Neutrophil (primary cell): ENCODE measurements around the gene DAPK3.

Experiments
- H3K27ac ChIP-seq: fragments of 200-600 bp; sonication (generic); 2 replicates; pipeline ENCODE4 v1.5.1; 2016; ENCODE audit warnings: mild to moderate bottlenecking, moderate library complexity
- H3K27me3 ChIP-seq: fragments of 200-600 bp; sonication (generic); 2 replicates; pipeline ENCODE4 v1.6.0; 2016; ENCODE audit warnings: mild to moderate bottlenecking
- H3K36me3 ChIP-seq: fragments of 200-600 bp; sonication (generic); 2 replicates; pipeline ENCODE4 v1.5.1; 2017
- H3K4me1 ChIP-seq, 2 experiments: fragments of 200-600 bp in 1 of 2; sonication (generic) in 1 of 2; 1 replicate in 1 of 2; 2 replicates in 1 of 2; pipeline versions ENCODE4 v1.5.1 to v1.6.1; 2013 to 2016; ENCODE audit warnings: low read depth in 1 of 2, low read length in 1 of 2, mild to moderate bottlenecking in 1 of 2, moderate library complexity in 1 of 2; ENCODE audit not compliant: control insufficient read depth in 1 of 2, insufficient read depth in 1 of 2
- H3K4me3 ChIP-seq, 2 experiments: fragments of 200-600 bp in 1 of 2; sonication (generic) in 1 of 2; 1 replicate in 1 of 2; 2 replicates in 1 of 2; pipeline ENCODE4 v1.5.1; 2013 to 2016; ENCODE audit warnings: low read depth in 1 of 2, low read length in 1 of 2, mild to moderate bottlenecking in 1 of 2, moderate library complexity in 1 of 2
- H3K9me3 ChIP-seq: fragments of 200-600 bp; sonication (generic); 2 replicates; pipeline ENCODE4 v1.5.1; 2016
- TF ChIP-seq, protein P1 (sequence below): fragments of 200-600 bp; sonication (generic); IDR thresholded peaks from 2 replicates; pipeline ENCODE4 v1.5.1; 2016; ENCODE audit warnings: antibody characterized with exemption

The DAPK3 gene

DNA sequence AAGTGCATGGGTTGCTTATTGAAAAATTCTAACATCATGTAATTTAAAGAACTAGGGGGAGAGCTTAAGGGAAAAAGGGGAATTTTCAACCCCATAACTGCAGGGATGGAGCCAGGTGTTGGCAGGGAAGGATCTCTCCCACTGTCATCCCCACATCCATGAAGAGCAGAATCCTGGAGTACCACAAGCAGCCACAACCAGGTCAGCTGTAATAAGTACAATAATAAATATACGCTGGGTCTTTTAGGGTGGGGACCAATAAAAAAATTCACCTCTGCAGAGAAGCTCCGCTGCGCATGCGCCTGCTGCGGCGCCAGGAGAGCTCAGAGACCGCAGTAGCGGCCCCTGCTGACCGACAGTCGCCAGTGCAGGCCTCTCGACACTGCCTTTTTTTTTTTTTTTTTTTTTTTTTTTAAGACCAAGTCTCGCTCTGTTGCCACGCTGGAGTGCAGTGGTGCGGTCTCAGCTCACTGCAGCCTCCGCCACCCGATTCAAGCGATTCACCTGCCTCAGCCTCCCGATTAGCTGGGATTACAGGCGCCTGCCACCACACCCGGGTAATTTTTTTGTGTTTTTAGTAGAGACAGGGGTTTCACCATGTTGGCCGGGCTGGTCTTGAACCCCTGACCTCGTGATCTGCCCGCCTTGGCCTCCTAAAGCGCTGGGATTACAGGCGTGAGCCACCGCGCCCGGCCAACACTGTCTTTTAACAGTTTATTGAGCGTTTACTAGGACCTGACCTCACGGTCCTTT, 16.9 kb upstream of the DAPK3 start:
- Histone ChIP-seq H3K36me3 (peaks cover 13% of the 10 kb centered on the region), H3K27me3 (peaks cover 5% of the 10 kb centered on the region), H3K4me3 (peak overlapping the region; percentile 9 to 95), H3K27ac (no peak overlapping the region), H3K9me3 (no peaks in the 10 kb centered on the region), H3K4me1 (peaks cover 41 to 46% of the 10 kb centered on the region in 2 experiments)
- TF ChIP-seq, protein P1, sequence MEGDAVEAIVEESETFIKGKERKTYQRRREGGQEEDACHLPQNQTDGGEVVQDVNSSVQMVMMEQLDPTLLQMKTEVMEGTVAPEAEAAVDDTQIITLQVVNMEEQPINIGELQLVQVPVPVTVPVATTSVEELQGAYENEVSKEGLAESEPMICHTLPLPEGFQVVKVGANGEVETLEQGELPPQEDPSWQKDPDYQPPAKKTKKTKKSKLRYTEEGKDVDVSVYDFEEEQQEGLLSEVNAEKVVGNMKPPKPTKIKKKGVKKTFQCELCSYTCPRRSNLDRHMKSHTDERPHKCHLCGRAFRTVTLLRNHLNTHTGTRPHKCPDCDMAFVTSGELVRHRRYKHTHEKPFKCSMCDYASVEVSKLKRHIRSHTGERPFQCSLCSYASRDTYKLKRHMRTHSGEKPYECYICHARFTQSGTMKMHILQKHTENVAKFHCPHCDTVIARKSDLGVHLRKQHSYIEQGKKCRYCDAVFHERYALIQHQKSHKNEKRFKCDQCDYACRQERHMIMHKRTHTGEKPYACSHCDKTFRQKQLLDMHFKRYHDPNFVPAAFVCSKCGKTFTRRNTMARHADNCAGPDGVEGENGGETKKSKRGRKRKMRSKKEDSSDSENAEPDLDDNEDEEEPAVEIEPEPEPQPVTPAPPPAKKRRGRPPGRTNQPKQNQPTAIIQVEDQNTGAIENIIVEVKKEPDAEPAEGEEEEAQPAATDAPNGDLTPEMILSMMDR, result peak; percentile 88

DNA sequence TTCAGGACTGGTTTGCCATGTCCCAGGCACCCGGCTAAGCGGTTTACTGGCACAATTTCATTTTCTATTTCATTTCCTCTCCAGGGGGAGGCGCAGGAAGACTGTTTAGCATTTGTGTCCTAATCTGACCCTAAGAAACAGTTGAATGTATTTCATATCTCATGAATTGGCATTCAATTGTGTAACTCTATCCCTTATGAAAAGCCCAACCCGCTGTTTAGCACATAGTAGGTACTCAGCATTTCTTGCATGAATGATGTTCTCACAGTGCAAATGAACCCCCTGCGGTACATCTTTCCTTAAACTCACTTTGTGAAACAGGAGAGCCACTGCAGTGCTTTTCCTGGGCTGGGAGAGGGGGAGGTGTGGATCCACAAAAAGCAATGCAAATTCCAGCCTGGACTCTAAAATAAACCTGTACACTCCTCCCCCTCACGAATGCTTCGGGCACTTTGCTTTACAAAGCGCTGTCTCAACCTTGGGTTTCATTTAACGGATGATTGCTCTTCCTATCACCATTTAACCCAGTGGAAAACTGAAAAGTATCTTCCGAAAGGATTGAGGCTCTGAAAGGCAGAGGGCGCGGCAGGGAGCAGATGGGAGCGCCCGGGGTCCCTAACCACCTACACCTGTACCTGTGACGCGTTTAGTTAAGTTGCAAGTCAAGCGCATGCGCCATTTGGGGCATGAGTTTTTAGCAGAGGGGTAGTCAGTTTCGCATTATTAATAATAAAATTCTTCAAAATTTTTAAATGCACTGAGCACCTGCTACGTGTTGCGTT, 15.6 kb upstream of the DAPK3 start:
- peaks cover 27% of the 10 kb centered on the region for H3K36me3 ChIP-seq
- H3K4me3 ChIP-seq, result peak overlapping the region; percentile 90 to 95
- H3K9me3 ChIP-seq, result no peaks in the 10 kb centered on the region
- H3K27me3 ChIP-seq, result peaks cover 5% of the 10 kb centered on the region
- H3K4me1 ChIP-seq, result peaks cover 41 to 46% of the 10 kb centered on the region in 2 experiments
- H3K27ac ChIP-seq, result peak overlapping the region; percentile 82
- TF ChIP-seq, protein P1, result no peak

- Histone ChIP-seq H3K36me3 (peaks cover 34% of the 10 kb centered on the region), H3K9me3 (no peaks in the 10 kb centered on the region), H3K4me1 (peaks cover 41 to 46% of the 10 kb centered on the region in 2 experiments), H3K27me3 (peaks cover 5% of the 10 kb centered on the region), H3K27ac (peak overlapping the region; percentile 82), H3K4me3 (peak overlapping the region; percentile 90 to 95)
- TF ChIP-seq, protein P1, result no peak
Measured at GRCh38 chr19:3985643-3986259, 14.9 kb upstream of the DAPK3 start.

- no peaks in the 10 kb centered on the region for H3K9me3 ChIP-seq
- peaks cover 40% of the 10 kb centered on the region for H3K36me3 ChIP-seq
- peaks cover 41 to 46% of the 10 kb centered on the region in 2 experiments for H3K4me1 ChIP-seq
- H3K4me3 ChIP-seq, result peak within 1 kb of the TSS; percentile 90 to 95
- peak within 1 kb of the TSS; percentile 82 for H3K27ac ChIP-seq
- peaks cover 5% of the 10 kb centered on the region for H3K27me3 ChIP-seq
- TF ChIP-seq, protein P1, result peak; percentile 16
Measured at GRCh38 chr19:3984908-3985642, 14.2 kb upstream of the DAPK3 start, which contains the start of gene EEF2. TSS of gene EEF2 (minus strand) at chr19:3985463. CDS start at chr19:3985380, 83 bp downstream.

DNA sequence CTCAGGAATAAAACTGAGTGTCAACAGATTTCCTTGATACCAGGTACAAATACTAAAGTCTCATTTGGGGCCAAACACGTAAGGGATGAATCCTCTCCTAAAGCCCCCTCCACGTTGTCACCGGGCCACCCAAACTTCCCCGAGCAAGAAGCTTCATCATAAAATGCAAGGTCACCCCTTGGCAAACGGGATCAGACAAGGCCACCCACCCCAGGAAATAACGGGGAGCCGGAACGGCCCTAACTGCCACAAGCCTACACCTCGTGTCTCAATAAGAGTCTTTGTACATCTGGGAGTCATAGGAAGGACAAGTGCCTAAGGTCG, 13.6 kb upstream of the DAPK3 start:
- no peaks in the 10 kb centered on the region for H3K9me3 ChIP-seq
- H3K4me1 ChIP-seq, result peaks cover 41 to 46% of the 10 kb centered on the region in 2 experiments
- H3K4me3 ChIP-seq, result peak overlapping the region; percentile 90 to 95
- TF ChIP-seq, protein P1, result no peak
- H3K27me3 ChIP-seq, result peaks cover 5% of the 10 kb centered on the region
- peaks cover 46% of the 10 kb centered on the region for H3K36me3 ChIP-seq
- H3K27ac ChIP-seq, result peak overlapping the region; percentile 82
